Umbilical cord (tissue), 2 donors: ENCODE data around the gene SNX3. TPM values are rescaled to one million over a fixed set of nuclear protein-coding genes. Genes with fewer than 3 reads are reported as not detected.
A peak's percentile ranks its signal among the peaks of the same experiment; 100 is the strongest.
"Not testable (repeated sequence)": the region's sequence is repeated elsewhere in the genome, so short reads cannot be mapped to it uniquely, and the experiment has no call there.

Experiments used
- DNase-seq: peaks from one replicate; pipeline ENCODE4 v3.0.0-alpha.2; 2015; ENCODE audit warnings: low spot score
- total RNA-seq: library from RNA; depleted of rRNA; stranded (reverse); fragments of >200 nt; gene quantifications from one replicate; pipeline ENCODE4 v1.2.3, GENCODE V29; 2014; ENCODE audit warnings: low replicate concordance; ENCODE audit not compliant: insufficient read depth

The SNX3 gene
- total RNA-seq, 1 donor from 2014 or later = 185 TPM

DNA sequence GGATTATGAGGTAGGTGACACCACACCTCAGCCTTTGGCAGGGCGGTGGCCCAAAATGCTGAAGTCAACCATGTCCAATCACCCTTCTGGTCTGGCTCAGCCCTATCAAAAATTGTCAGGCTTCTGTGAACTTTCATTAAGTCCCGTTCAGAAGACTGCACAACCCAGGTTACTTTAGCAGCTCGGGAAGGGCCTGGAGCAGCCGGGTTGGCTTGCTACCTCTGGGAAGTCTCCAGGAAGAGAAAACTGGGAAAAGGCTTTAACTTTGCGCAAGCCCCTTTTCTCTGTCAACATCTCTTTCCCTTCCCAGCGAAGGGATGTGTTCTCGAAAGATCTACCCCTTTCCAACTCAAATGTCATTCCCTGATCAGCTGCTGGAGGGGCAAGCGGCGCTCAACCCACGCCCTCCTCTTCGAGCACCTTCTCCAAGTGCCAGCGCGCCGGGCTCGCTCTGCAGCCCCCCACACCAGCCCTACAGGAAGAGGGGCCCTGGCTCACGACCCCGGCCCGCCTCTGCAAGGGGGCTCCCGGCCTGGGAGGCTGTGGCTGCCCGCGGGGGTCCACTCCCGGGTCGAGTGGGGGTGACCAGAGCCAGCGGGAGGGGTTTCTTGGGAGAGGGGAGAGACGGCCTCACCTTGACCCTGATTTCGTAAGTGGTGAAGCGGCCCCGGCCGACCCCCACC is 573 bp downstream of the SNX3 start:
- DNase-seq = peak; percentile 63

DNA sequence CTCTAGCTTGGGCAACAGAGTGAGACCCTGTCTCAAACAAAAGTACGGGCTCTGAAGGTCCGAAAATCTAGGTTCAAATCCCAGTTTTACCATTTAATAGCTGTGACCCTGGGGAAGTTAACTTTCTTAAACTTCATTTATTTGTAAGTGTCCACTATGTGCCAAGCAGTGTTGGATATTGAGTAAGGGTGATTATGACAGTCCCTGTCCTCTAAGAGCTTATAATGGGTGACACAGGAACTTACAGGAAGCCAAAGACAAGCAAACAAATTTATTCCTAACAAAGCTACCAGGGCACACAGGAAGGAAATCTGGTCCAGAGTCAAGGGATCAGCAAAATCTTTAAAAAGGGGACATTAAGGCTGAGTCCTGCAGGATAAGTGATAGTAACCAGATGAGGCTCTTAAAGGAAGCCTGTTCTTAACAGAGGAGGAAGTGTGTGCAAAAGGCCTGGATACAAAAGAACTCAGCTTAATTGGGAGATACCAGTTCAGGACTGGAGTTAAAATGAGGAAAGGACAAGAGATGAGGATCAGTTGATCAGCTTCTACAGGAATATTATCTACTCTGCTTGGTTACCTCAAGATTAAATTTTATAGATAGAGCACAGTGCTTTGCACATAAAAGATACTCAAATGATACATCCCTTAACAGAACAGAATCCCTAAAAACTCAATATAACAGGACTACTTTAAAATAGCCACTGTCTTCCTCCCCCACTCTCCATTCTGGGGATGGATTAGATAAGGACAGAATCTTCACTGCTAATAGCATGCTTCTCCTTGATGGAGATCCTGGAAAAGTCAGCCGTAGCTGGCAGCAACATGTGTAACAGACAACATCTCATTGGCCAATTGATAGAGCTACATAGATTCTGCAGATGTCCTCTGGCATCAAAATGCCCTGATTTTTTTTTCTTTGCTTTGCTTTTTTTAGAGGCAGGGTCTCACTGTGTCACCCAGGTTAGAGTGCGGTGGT is 6.1 kb downstream of the SNX3 start:
- DNase-seq = no peak

DNA sequence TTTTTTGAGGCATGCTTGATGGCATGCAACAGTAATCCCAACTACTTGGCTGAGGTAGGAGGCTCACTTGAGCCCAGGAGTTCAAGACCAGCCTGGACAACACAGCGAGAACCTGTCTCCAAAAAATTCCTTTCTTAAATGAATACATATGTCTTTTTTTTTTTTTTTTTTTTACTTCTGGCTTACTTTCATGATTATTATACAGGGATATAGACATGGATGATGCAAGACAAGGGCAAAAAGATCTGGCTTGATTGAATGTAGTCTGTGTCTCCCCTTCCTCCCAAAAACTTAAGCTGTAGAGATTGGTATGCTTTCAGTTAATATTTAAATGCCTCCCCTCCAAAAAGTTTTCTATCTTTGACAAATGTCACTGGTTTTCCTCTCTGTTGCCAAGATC is 7.6 kb downstream of the SNX3 start:
- DNase-seq = no peak

DNA sequence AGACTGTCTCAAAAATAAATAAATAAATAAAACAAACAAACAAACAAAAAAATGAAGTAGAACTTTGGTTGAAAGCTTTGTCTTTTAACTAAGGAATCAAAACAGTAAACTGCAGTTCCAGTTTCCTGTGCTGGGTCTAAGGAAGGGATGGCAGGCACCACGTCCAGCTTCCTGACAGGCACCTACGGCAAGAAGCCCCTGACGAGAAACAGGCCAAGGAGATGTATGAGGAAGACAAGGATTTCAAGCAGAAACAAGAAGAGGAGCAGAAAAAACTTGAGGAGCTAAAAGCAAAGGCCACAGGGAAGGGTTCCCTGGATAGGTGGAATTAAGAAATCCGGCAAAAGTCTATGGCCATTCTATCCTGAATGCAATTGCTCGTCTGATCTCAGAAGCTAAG is 8.8 kb downstream of the SNX3 start:
- no peak for DNase-seq

DNA sequence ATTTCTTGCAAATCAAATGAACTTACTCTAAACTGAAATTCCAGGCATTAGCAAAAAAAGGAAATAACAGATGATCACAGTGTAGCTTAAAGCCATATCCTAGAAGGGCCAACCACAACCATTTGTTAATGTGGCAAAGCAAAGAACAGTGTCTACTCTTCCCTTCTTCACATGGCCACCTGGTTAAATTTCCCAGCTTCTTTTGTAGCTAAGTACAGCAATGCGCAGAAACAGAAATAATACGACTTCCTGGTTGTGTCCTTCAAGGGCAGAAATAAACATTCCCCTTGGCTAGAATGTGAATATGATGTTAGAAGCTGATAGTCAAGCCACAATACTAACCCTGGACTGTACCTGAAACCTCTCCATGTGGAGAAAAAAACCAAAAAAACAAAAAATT is 9.6 kb downstream of the SNX3 start:
- no peak for DNase-seq

DNA sequence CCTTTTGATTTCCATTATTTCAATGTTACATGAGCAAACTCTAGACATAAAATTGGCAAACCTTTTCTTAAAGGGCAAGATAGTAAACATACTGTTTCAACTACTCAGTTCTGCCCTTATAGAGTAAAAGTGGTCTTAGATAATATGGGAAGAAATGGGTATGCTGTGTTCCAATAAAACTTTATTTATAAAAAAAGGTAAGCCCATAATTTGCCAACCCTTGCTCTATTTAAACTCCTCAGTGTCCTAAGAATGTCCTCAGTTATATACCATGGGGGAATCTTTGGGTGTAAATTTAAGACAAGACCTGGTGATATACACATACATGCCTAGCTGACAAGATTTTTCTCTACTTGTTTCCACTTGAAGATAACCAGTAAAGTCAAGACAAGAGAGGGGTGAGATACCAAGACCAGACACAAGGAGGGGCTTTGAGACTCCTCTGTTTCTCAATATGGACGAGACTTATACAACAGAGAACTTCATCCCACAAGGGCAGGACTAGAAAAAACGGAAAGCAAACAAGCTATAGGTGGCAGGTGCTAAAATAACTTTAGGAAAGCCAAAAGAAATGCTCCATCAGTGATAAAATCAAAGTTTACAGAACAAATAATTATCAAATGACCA is 10.5 kb downstream of the SNX3 start:
- DNase-seq = no peak

DNA sequence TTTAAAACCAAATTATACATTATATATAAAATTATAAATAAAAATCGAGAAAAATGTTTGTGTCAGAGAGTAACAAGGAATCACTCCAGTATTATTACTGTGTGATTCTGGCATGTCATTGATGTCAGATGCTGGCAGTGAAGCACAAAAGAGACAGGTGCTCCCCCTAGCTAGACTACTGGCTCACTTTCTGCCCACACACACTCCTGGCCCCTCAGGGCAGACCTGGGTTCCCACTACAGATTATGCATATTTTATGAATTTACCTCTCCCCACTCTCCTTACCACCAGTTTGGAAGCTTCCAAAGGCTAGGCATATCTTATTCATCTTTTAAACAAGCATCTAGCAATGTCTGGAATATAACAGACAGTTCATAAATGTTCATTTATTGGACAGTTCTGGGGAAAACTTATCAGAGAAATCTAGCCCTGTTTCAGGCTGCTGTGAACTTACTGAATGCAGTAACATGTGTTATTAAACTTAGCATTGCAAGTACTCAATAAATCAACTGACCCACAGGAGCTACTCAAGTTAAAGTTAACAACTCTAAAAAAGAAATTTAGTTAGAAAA is 12.8 kb downstream of the SNX3 start:
- DNase-seq = no peak

DNA sequence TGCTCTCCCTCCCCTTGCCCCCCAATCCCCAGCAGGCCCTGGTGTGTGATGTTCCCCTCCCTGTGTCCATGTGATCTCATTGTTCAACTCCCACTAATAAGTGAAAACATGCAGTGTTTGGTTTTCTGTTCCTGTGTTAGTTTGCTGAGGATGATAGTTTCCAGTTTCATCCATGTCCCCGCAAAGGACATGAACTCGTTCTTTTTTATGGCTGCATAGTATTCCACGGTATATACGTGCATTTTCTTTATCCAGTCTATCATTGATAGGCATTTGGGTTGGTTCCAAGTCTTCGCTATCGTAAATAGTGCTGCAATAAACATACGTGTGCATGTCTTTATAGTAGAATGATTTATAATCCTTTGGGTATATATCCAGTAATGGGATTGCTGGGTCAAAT is 15.7 kb downstream of the SNX3 start:
- not testable (repeated sequence) for DNase-seq

DNA sequence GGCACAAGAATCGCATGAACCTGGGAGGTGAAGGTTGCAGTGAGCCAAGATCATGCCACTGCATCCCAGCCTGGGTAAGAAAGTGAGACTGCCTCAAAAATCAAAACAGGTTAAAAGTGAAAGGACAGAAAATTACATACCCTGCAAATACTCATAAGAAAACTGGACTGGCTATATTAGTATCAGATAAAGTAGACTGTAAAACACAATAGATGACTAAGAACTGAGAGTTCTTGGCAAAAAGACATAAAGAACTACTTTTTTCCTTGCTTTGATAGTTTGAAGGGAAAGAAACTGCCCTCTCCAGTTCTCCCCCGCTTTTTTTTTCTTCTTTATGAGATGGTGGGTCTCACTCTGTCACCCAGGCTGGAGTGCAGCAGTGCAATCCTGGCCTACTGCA is 17.0 kb downstream of the SNX3 start:
- DNase-seq = no peak

DNA sequence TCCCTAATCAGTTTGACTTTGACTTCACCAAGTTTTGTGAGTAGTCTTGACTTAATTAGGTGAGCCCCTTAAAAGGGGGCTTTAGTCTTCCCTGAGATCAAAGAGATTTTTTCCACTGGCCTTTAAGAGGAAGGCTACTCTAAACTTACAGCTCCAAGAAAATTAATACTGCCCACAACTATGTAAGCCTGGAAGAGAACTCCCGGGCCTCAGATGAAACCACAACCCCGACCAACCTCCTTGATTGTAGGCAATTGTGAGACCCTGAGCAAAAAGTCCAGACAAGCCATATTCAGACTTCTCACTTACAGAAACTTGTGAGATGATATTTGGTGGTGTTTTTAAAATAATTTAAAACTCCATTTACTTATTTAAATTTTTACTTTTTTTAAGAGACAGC is 18.1 kb downstream of the SNX3 start:
- DNase-seq = no peak

DNA sequence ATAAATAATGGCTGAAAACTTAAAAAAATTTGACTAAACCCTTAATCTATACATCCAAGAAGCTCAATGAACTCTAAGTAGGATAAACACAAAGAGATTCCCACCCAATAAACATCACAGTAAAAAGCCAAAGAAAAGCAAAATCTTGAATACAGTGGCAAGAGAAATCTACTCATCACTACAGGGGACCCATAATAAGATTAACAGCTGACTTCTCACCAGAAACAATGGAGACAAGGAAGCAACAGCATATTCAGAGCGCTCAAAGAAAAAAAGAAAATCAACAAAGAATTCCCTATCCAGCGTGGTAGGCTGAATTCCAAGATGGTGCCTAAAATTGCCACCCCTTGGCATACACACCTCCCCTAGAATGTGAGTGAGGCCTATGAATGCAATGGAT is 18.6 kb downstream of the SNX3 start:
- no peak for DNase-seq

DNA sequence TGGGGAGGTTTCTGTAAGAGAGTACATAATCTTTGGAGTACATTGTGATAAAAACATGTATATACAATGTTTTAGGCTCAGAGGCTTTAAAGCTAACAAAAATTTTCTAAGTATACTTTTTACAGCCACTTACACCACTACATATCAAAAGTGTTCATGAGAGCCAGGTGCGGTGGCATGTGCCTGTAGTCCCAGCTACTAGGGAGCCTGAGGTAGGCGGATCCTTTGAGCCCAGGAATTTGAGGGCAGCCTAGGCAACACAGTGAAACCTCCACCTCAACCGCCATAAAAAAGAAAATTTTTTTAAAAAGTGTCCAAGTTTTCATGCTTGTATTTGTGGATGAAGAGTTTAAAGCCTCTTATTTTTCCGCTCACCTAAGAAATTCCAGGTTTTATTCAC is 22.5 kb downstream of the SNX3 start:
- DNase-seq = no peak

DNA sequence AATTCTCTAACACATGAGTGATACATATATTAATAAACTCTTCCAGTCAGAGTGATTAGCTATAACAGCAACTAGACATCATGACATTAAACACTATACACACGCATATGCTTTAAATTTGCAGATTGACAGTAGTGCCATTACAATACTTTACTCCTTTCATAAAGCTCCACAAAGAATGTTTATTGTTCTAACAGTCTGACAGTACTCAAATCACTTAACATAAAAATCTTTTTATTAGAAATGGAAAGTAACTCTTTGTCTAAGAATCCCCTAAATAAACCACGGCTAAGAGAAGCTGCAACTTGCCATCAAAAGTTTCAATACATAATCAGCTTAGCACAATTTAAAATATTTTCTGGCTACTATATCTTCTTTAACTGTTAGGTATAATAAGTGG is 24.0 kb downstream of the SNX3 start:
- no peak for DNase-seq

DNA sequence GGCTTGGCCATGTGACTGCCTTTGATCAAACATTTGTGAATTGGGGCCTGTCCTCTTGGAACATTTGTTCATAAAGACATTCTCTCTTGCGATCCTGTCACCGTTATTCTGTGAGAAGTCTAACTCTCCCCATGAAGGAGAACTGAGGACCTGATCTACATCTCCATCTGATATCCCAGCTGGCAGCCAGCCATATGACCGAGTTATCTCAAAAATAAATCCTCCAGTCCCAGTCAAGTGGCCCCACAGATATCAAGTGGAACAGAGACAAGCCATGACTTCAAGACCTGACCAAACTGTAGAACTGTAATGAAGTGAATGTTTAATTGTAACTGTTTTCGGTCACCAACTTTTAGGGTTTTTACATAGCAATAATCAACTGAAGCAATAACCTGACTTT is 25.7 kb downstream of the SNX3 start:
- DNase-seq = no peak

DNA sequence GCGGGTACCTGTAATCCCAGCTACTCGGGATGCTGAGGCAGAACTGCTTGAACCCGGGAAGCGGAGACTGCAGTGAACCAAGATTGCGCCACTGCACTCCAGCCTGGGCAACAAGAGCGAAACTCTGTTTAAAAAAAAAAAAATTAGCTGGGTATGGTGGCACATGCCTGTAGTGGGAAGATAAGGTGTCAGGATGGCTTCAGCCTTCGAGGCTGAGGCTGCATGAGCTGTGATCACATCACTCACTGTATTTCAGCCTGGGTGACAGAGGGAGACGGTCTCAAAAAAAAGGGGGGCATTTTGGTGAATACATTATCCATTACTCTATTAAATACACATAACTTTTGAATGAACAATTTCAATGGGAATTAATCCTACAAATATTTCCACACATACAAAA is 32.4 kb downstream of the SNX3 start:
- DNase-seq = no peak

DNA sequence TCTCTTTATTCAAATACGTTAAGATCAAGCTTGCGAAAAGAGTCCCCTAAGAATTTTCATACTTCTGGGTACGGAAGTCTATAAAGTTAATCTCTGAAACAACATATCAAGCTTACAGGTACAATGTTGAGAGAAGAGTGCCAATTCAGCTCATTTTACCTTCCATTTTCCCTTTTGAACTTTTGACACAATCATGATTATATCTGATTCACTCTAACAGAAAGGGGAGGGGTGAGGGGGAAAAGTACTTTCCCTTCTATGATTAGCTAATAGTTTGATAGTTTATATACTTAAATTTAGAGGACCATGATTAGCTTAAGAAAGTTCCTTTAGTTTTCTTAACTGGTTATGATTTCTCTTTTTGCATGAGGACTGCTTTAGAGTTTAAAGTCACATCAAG is 33.5 kb downstream of the SNX3 start:
- no peak for DNase-seq

DNA sequence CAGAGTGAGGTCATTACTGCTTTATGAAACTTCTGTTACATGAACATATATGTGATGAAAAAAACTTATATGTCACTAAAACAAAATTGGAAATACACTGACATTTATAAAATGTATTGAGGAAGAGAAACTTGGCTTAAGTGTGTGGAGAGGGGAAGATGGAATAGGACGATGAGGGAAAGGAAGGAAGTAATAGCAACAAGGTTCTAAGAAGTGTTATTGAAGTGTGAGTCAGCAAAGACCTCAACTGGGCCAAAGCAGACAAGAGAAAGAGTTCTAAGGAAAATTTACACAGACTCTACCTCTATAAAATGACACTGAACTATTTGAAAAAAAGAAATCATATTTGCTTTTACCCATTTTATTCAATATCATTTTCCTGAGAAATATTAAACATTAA is 38.3 kb downstream of the SNX3 start:
- DNase-seq = no peak

DNA sequence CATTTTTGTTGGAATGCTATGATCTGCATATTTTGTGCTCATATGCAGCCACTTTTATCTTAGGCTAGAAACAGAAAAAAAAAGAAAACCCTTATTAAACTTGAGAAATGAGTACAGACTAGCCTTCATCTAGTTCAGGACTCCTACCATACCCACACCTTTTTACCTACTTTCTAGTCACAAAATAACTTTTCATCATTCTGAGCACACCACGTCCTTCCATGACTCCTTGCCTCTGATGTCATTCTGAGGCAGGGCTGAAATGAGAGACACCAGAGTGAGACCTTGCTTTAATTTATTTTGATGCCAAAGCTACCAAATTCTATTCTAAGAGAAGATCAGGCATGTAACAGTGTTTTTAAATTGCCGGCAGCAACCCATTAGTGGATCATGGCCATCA is 38.8 kb downstream of the SNX3 start:
- DNase-seq = no peak

DNA sequence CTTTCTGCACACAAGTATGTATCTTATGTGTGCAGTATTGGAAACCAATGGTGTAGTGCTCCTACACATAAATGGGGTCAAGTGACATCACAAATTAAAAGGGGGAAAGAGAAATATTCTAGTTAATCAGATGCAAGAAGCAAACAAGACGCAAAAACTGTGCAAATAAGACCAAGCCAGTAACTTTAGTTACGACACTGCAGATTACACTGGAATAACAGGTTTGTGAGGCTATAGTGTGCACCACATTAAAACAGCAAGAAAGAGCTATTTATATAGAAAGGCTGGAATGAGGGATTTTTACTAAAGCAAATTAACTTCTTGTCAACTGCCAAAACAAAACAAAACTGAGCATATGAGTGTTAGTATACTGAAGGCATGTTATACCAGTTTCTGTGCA is 49.2 kb downstream of the SNX3 start:
- DNase-seq = no peak

DNA sequence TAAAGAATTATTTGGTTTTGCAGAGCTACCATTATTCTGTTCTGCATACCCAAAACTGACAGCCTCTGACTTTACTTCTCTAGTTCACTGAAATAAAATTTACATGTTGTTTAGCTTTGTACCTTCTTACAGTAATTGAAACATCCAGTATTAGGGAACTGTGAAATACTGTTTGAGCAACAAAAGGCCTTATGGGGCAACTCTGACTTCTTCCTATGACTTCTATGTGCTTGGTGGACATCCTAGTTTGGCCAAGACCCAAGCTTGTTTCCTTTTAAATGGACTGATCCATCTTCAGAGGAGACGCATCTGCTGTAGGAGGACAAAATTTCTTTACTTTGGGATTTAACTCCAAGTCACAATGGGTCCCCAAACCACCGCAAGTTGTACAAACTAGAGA is 50.3 kb downstream of the SNX3 start:
- no peak for DNase-seq

DNA sequence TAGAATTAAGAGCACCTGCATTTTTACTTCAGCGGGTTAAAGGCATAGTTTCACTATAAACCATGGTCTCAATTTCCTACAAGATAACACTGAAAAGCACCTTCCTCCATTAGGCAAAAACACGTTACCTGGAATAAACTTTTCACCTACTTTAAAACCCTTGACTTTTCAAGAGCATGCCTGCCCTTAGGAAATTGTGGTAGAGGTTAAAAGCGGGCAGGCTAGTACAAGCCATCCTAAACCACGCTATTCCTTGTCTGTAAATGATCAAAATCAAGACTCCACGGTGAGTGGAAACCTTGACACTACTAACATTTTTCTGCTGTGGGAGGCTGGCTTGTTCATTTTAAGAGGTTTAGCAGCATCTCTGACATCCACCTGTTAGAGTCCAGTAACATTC is 51.1 kb downstream of the SNX3 start:
- DNase-seq = no peak

DNA sequence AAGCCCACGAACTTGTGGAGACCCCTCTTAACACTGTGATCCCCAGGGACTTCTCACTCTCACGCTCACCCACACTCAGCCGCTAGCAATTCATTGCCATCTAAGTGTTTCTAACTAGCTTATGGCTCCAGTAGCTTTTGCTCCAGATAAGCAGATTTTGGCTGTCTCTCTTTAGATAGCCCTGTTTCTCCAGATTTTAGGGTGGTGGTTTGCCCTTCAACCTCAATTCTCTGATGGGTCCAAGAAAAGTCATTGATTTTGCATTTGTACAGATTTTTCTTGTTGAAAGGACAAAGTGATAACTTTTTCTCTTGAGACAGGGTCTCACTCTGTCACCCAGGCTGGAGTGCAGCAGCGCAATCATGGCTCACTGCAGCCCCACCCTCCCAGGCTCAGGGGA is 53.8 kb downstream of the SNX3 start:
- no peak for DNase-seq
